ENCODE results near the gene CLIP2. TPM values are rescaled to one million over a fixed set of nuclear protein-coding genes. Genes with fewer than 3 reads are reported as not detected.
A peak's percentile ranks its signal among the peaks of the same experiment; 100 is the strongest.
"Not testable (repeated sequence)": the region's sequence is repeated elsewhere in the genome, so short reads cannot be mapped to it uniquely, and the experiment has no call there.

The CLIP2 gene
- polyA plus RNA-seq, 1 experiment: 5.6 TPM

DNA sequence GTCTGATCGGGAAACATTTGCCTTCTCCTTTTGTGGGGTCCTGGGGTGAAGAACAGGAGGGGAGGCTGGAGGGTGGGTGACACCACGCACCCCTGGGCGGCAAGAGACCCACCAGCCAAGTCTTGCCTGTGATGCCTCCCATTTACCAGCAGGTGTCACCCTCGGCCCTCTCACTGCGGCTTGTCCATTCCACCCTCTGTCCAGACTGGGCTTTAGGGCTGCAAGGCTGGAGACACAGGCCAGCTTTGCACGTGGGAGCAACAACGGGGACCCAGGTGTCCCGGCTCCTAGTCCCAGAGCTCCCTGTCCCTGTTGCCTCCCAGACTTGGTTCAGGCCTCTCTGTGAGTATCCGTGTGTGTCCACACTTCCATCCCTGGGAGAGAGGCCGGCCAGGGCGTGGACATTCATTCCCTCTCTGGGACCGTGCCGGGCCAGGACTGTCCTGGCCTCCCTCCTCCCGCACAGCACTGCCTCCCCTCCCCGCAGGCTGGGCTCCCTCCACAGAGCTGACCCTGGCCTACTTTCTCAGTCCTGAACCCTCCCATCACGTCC lies 128.3 kb downstream of the CLIP2 start:
- POLR2A ChIA-PET: no interaction called here

GRCh38 chr7:74418076-74418475 lies 128.9 kb downstream of the CLIP2 start:
- TF ChIP-seq CTCF (IDR thresholded peaks at IDR 0.05; ENCODE audit: insufficient read depth, low read depth, low read length): no peak
- CTCF ChIA-PET: interaction anchor here (0.7 to 5.4 kb wide), 24 partner anchors 9 to 212 kb away, joined by 3 to 73 read pairs (median 3); no protein-coding TSS in a partner anchor
- no peak for DNase-seq (ENCODE audit: low read depth)
- no peaks in the 10 kb centered on the region for H3K27me3 ChIP-seq (ENCODE audit: control insufficient read depth, insufficient read depth, low read length)
- POLR2A ChIA-PET: no interaction called here
- no peaks in the 10 kb centered on the region for H3K36me3 ChIP-seq (ENCODE audit: control insufficient read depth, insufficient read depth, low read length)
- H3K4me3 ChIP-seq (ENCODE audit: low read depth, low read length): no peak overlapping the region

More for the DNA sequence above, 128.3 kb downstream of the CLIP2 start:
- CTCF ChIA-PET: interaction anchor here (0.7 to 5.4 kb wide), 24 partner anchors 10 to 211 kb away, joined by 3 to 73 read pairs (median 3); no protein-coding TSS in a partner anchor
- peak; percentile 98 for TF ChIP-seq CTCF (IDR thresholded peaks at IDR 0.05; ENCODE audit: insufficient read depth, low read depth, low read length)
- Histone ChIP-seq H3K36me3 (ENCODE audit: control insufficient read depth, insufficient read depth, low read length) (no peaks in the 10 kb centered on the region), H3K4me3 (ENCODE audit: low read depth, low read length) (no peak overlapping the region), H3K27me3 (ENCODE audit: control insufficient read depth, insufficient read depth, low read length) (no peaks in the 10 kb centered on the region)
- no peak for DNase-seq (ENCODE audit: low read depth)

DNA sequence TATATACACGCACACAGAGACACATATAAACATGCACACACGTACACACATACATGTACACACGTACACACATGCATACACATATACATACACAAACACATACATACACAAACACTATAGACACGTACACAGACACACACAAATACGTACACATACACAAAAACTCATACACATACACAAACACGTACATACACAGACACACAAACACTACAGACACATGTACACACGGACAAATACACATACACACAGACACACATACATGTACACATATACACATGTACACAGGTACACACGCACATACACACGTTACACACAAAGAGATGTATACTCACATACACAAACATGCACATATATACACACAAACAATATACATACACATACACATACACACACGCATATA lies 129.3 kb downstream of the CLIP2 start:
- H3K36me3 ChIP-seq (ENCODE audit: control insufficient read depth, insufficient read depth, low read length): no peaks in the 10 kb centered on the region
- ChIA-PET CTCF (interaction anchor here (0.9 to 5.4 kb wide), 8 partner anchors 9 to 209 kb away, joined by 3 to 73 read pairs (median 6); no protein-coding TSS in a partner anchor), POLR2A (no interaction called here)
- DNase-seq (ENCODE audit: low read depth): no peak
- TF ChIP-seq CTCF (IDR thresholded peaks at IDR 0.05; ENCODE audit: insufficient read depth, low read depth, low read length): no peak
- H3K27me3 ChIP-seq (ENCODE audit: control insufficient read depth, insufficient read depth, low read length): no peaks in the 10 kb centered on the region
- H3K4me3 ChIP-seq (ENCODE audit: low read depth, low read length): no peak overlapping the region

- DNase-seq (ENCODE audit: low read depth); POLR2A ChIA-PET; H3K27me3 ChIP-seq (ENCODE audit: control insufficient read depth, insufficient read depth, low read length); H3K4me3 ChIP-seq (ENCODE audit: low read depth, low read length); H3K36me3 ChIP-seq (ENCODE audit: control insufficient read depth, insufficient read depth, low read length): not testable (repeated sequence)
- CTCF ChIA-PET: interaction anchor here (0.6 to 5.4 kb wide), 3 partner anchors 13 to 202 kb away, joined by 3 to 73 read pairs (median 3); no protein-coding TSS in a partner anchor
Observed at GRCh38 chr7:74419232-74419631, 130.0 kb downstream of the CLIP2 start.

- Histone ChIP-seq H3K4me3 (ENCODE audit: low read depth, low read length) (no peak overlapping the region), H3K36me3 (ENCODE audit: control insufficient read depth, insufficient read depth, low read length) (no peaks in the 10 kb centered on the region), H3K27me3 (ENCODE audit: control insufficient read depth, insufficient read depth, low read length) (no peaks in the 10 kb centered on the region)
- no peak for TF ChIP-seq CTCF (IDR thresholded peaks at IDR 0.05; ENCODE audit: insufficient read depth, low read depth, low read length)
- no peak for DNase-seq (ENCODE audit: low read depth)
- POLR2A ChIA-PET: no interaction called here
- CTCF ChIA-PET: interaction anchor here (1.8 to 5.4 kb wide), 2 partner anchors 14 to 146 kb away, joined by 3 to 73 read pairs; no protein-coding TSS in a partner anchor
Observed at GRCh38 chr7:74420006-74420405, 130.8 kb downstream of the CLIP2 start.
